Anterior cingulate cortex (tissue), 58 donors: ENCODE measurements around the gene RASGEF1C.
A peak's percentile ranks its signal among the peaks of the same experiment; 100 is the strongest.

Experiments
- DNase-seq, 58 donors: peaks; one replicate each; lab custom pipeline; 2025; lab: John Stamatoyannopoulos, UW

Gene RASGEF1C

GRCh38 chr5:180111273-180112002 lies 97.6 kb downstream of the RASGEF1C start:
- DNase-seq, result no peak

DNA sequence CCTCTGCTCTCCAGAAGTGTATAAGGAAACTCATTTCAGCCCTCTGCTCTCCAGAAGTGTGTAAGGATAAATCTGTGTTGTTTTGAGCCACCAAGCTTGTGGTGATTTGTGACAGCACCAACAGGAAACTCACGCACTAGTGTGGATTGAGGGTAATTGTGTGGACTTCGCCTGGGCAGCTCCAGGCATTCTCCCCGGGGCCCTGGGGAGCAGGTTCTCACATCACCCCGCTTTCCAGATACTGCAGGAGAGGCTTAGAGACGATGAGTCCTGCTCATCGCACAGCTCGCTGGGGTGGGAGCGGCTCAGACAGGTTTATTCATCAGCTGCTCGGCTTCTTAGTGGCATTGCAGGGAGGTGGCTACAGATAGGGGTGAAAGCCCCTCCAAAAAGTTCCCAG lies 99.1 kb downstream of the RASGEF1C start:
- DNase-seq, result no peak

GRCh38 chr5:180107005-180107404 lies 102.0 kb downstream of the RASGEF1C start:
- no peak for DNase-seq

DNA sequence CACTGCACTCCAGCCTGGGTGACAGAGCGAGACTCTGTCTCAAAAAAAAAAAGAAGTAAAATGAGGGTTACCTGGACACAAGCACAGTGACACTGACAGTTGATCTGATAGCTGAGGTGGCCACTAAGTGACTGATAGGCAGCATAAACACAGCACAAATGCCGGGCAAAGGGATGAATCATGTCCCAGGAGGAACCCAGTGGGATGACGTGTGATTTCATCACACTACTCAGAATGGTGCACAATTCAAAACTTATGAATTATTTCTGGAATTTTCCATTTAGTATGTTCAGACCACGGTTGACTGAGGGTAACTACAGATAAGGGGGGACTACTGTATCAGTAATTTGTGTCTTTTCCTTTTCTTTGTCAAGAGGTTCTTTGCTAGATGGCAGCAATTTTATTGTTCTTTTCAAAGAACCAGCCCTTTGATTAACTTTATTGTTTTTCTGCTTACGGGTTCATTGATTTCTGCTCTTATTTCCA lies 103.1 kb downstream of the RASGEF1C start:
- no peak for DNase-seq

GRCh38 chr5:180104168-180104530 lies 104.9 kb downstream of the RASGEF1C start:
- DNase-seq, result no peak

- no peak for DNase-seq
Measured at GRCh38 chr5:180103487-180104167, 105.4 kb downstream of the RASGEF1C start.

DNA sequence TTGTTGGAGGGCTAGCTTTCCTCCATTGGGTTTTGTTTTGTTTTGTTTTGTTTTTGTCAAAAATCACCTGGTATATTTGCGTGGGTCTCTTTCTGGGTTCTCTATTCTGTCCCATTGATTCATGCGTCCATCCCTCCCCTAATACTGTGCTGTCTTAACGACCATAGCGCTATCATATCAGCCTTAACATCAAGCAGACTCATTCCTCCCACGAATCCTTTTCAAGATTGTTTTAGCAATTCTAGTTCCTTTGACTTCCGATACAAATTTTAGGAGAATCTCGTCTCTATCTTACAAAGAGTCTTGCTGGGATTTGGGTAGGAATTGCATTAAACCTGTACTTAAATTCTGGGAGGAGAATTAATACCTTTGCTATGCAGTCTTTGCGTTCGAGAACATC lies 106.4 kb downstream of the RASGEF1C start:
- DNase-seq, result no peak

DNA sequence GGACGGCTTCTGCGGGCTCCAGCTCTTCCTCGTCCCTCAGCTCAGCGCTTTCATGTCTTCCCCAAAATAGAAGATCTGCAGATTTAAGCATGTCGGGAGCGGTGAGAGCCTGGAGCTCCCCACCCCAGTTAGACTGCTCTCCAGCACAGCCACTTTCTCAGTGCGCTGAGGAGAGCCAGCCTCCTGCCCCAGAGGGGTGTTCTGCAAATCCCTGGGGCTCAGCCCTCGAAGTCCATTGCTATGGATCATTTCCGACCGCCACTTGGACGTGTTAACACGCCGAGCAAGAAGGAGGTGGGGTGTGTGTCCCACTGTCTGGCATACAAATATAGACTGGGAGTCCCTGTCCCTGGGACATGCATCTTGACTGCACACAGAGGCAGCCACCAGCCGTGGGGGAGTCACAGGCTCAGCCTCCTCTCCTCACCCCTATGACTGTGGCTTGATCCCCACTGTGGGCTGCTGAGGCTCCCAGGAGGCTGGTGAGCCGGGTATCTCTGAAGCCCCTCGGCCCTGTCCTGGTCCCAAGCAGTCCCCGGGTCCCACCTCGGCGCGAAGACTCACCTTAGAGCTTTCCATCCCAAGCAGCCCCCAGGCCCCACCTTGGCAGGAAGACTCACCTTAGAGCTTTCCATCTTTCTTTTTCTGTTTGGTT lies 107.4 kb downstream of the RASGEF1C start:
- DNase-seq, result no peak

- no peak for DNase-seq
Measured at GRCh38 chr5:180100621-180101450, 108.2 kb downstream of the RASGEF1C start.

- no peak for DNase-seq
Measured at GRCh38 chr5:180099733-180100611, 109.0 kb downstream of the RASGEF1C start.

DNA sequence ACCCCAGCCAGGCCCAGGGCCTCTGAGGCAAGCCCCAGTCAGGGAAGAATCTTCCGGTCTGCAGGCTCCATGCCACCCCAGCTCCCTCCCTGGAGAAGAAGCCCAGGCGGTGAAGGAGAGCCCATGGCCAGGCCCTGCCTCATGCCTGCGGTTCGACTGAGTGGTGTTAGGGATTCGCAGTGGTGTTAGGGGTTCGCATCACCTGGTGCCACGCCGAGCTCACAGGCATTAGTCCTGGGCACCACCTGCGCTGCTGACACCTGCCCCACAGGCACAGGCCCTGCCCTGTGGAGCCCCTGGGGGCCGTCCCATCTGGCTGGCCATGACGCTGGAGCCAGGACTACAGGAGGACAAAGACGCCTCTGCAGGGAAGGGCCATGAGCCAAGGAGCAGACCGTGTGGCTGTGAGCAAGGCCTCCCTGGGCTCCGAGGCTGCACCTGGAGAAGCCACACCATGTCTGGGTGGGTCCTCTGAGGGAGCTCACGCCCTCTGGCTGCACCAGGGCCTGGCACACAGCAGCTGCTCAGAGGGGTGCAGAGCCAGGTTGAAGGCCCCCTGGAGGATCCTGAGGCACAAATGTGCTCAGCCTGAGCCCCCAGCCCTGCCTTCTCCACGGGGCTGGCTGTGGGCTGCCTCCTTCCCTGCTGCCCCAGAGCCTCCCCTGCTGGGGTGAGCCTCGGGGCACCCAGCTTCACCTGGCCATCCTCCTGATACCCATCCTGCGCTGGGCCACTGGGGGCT lies 109.8 kb downstream of the RASGEF1C start:
- no peak for DNase-seq

DNA sequence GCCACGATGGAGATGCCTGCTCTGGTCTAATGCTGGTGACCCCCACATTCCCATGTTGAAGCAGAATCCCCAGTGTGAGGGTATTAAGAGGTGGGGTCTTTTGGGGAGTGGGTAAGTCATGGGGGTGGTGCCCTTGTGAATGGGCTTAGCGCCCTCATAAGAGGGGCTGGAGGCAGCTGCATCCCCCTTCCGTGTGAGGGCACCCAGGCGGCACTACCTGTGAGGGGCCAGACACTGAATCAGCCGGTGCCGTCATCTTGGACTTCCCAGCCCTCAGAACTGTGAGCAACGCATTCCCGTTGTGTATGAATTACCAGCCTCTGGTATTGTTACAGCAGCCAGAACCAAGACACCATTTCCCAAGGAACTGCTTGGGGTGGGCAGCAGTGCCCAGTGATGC lies 110.5 kb downstream of the RASGEF1C start:
- no peak for DNase-seq

- DNase-seq, result no peak
Measured at GRCh38 chr5:180097926-180098325, 111.1 kb downstream of the RASGEF1C start.

DNA sequence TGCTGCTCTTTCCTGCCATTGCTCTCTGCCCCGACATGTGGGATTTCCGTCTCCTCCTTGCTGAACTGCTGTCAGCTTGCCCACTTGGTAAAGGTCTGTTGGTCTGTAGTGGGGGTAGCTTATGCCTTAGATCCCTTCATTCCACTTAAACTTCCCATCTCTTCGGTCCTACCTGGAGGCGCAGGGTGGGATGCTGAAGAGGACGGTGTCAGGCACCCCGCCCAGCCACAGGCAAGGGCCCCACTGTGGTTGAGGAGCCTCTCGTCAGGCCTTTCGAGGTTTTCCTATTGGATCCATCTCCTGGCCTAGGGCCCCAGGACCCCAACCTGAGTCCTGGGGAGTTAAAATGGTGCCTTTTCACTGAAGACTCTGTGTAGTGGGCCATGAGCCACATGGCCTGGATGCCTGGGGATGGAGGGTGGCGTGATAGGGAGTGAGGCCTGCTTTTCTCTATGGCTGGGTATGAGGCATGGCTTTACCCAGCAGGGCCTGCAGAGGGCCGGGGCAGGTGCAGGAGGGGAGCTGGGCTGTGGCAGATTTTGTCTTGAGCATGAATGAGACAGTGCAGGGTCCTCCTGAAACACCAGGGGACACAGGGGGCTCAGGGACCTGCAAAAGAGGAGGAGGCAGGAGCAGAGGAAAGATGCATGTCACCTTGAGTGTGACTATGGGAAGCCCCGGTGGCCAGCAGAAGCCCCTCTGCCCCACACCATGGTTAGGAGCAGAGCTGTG lies 111.7 kb downstream of the RASGEF1C start:
- no peak for DNase-seq

DNA sequence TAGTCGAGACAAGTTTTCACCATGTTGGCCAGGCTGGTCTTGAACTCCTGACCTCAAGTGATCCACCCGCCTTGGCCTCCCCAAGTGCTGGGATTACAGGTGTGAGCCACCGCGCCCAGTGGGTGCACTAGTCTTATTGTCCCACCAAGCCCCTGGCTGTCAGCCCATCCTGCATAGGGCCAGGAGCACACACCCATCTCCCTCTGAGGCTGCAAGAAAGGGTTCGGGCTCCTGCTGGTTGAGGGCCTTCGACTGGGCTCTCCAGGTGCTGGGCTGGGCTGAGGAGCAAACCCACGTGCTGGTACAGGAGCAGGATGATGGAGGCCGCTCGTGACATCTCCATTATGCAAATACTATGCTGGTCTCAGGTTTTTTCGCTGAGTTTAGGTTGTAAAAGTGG lies 112.4 kb downstream of the RASGEF1C start:
- DNase-seq, result no peak

GRCh38 chr5:180095545-180095944 lies 113.5 kb downstream of the RASGEF1C start:
- no peak for DNase-seq

- DNase-seq, result peak in 21 of 58 donors; percentile 16 to 69 (median 31)
Measured at GRCh38 chr5:180093651-180094382, 115.2 kb downstream of the RASGEF1C start.

DNA sequence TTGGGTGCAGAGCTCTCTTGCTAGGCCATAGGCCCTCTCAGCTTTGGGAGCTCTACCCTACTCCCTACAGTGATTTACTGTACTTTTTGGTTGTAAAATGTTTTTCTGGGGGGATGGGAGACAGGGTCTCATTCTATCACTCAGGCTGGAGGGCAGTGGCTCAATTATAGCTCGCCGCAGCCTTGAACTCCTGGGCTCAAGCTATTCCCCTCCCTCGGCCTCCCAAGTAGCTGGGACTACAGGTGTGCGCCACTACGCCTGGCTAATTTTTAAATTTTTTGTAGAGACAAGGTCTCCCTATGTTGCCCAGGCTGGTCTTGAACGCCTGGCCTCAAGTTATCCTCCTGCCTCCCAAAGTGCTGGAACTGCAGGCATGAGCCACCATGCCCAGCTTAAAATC lies 115.8 kb downstream of the RASGEF1C start:
- no peak for DNase-seq
